A673 (cell line): ENCODE results near the gene KLK4. TPM values are rescaled to one million over a fixed set of nuclear protein-coding genes. Genes with fewer than 3 reads are reported as not detected.

ENCODE experiments used
- BruUV-seq: library from RNA; stranded (reverse); fragments of 400-500 nt; replicated peaks from 2 replicates; lab custom pipeline; 2021; lab: Mats Ljungman, UMichigan
- CTCF ChIA-PET: fragments of 300-600 bp; sonication (Branson Sonifier 250); formaldehyde crosslinking; loops from one replicate; lab custom pipeline; 2022; ENCODE audit warnings: antibody characterized with exemption; lab: Charles Lee
- POLR2A ChIA-PET: fragments of 300-600 bp; sonication (Branson Sonifier 250); formaldehyde crosslinking; loops from one replicate; lab custom pipeline; 2022; ENCODE audit warnings: antibody characterized with exemption; ENCODE audit not compliant: low non-redundant PET; lab: Charles Lee
- DNase-seq: peaks from one replicate; pipeline ENCODE4 v3.0.0-alpha.2; 2015; ENCODE audit warnings: low spot score
- H3K27ac ChIP-seq: fragments of 200-600 bp; sonication (generic); 2 replicates; pipeline ENCODE4 v1.5.1; 2016; ENCODE audit warnings: mixed run types, low read depth, mild to moderate bottlenecking, mixed read lengths, antibody characterized with exemption, low read length; ENCODE audit not compliant: poor library complexity, severe bottlenecking
- H3K27me3 ChIP-seq: fragments of 200-600 bp; sonication (generic); replicated peaks from 2 replicates; pipeline ENCODE4 v1.6.1; 2017; ENCODE audit warnings: mixed run types, low read depth, mild to moderate bottlenecking, mixed read lengths, antibody characterized with exemption, low read length; ENCODE audit not compliant: insufficient read depth, poor library complexity
- H3K36me3 ChIP-seq: fragments of 200-600 bp; sonication (generic); 2 replicates; pipeline ENCODE4 v1.6.1; 2016; ENCODE audit warnings: mixed run types, mild to moderate bottlenecking, mixed read lengths, antibody characterized with exemption, low read length; ENCODE audit not compliant: insufficient read depth, poor library complexity, severe bottlenecking
- H3K4me1 ChIP-seq: fragments of 200-600 bp; sonication (generic); 2 replicates; pipeline ENCODE4 v1.6.1; 2017; ENCODE audit warnings: mixed run types, mild to moderate bottlenecking, mixed read lengths, antibody characterized with exemption, low read length; ENCODE audit not compliant: insufficient read depth, poor library complexity, severe bottlenecking
- H3K4me3 ChIP-seq: fragments of 200-600 bp; sonication (generic); 2 replicates; pipeline ENCODE4 v1.5.1; 2016; ENCODE audit warnings: low read depth, mixed run types, mild to moderate bottlenecking, mixed read lengths, low read length; ENCODE audit not compliant: poor library complexity, severe bottlenecking
- H3K9me3 ChIP-seq: fragments of 200-600 bp; sonication (generic); 2 replicates; pipeline ENCODE4 v1.6.1; 2016; ENCODE audit warnings: mixed run types, low read depth, mild to moderate bottlenecking, mixed read lengths, antibody characterized with exemption, low read length; ENCODE audit not compliant: poor library complexity, severe bottlenecking
- CTCF ChIP-seq: fragments of 300-800, 200-600 bp; sonication (generic); conservative IDR thresholded peaks from 2 replicates; pipeline ENCODE4 v1.5.1; 2017; ENCODE audit warnings: low read depth, mild to moderate bottlenecking, antibody characterized with exemption, low read length, moderate library complexity, mixed read lengths
- EZH2 ChIP-seq: fragments of 200-600 bp; sonication (generic); IDR thresholded peaks from 2 replicates; pipeline ENCODE4 v1.6.1; 2017; ENCODE audit warnings: borderline replicate concordance, low read depth, mild to moderate bottlenecking, mixed read lengths, antibody characterized with exemption, low read length; ENCODE audit not compliant: poor library complexity, severe bottlenecking
- intact Hi-C: fragments of 100-400 bp; cut with micrococcal nuclease; formaldehyde crosslinking; loops from one replicate; pipeline ENCODE4 v1.10.0; 2022; ENCODE audit not compliant: unreplicated experiment
- total RNA-seq: library from RNA; stranded (reverse); gene quantifications from 2 replicates; pipeline ENCODE4 v1.2.3, GENCODE V29; 2021

Gene KLK4
- total RNA-seq, 1 experiment from 2014 or later = not detected

GRCh38 chr19:50894478-50895356, 16.5 kb downstream of the KLK4 start:
- Histone ChIP-seq H3K36me3 (no peaks in the 10 kb centered on the region), H3K4me3 (no peak overlapping the region), H3K27me3 (peaks cover 8% of the 10 kb centered on the region), H3K27ac (no peak overlapping the region), H3K9me3 (no peaks in the 10 kb centered on the region), H3K4me1 (no peaks in the 10 kb centered on the region)
- DNase-seq = no peak
- ChIA-PET CTCF (no interaction called here), POLR2A (no interaction called here)
- no TSS peak for BruUV-seq
- TF ChIP-seq CTCF (no peak), EZH2 (no peak)
- intact Hi-C loops = no loop called here

- CTCF ChIA-PET = interaction anchor here (0.6 kb wide), 1 partner anchor 69 kb away, joined by 6 read pairs; no protein-coding TSS in a partner anchor
- Histone ChIP-seq H3K4me3 (no peak overlapping the region), H3K36me3 (no peaks in the 10 kb centered on the region), H3K27me3 (peaks cover 6% of the 10 kb centered on the region), H3K4me1 (no peaks in the 10 kb centered on the region), H3K9me3 (no peaks in the 10 kb centered on the region), H3K27ac (no peak overlapping the region)
- POLR2A ChIA-PET = interaction anchor here (0.6 kb wide), 1 partner anchor 553 kb away, joined by 3 read pairs; no protein-coding TSS in a partner anchor
- BruUV-seq = no TSS peak
- intact Hi-C loops = no loop called here
- peak; percentile 44 for TF ChIP-seq CTCF
- no peak for TF ChIP-seq EZH2
- DNase-seq = peak; percentile 39
These were observed 18.0 kb downstream of the KLK4 start for GRCh38 chr19:50893047-50893736.

GRCh38 chr19:50891253-50891625, 20.0 kb downstream of the KLK4 start:
- no peak for DNase-seq
- Histone ChIP-seq H3K9me3 (no peaks in the 10 kb centered on the region), H3K27ac (no peak overlapping the region), H3K4me1 (no peaks in the 10 kb centered on the region), H3K27me3 (peaks cover 13% of the 10 kb centered on the region), H3K36me3 (no peaks in the 10 kb centered on the region), H3K4me3 (no peak overlapping the region)
- intact Hi-C loops = no loop called here
- TF ChIP-seq EZH2 (no peak), CTCF (no peak)
- no TSS peak for BruUV-seq
- ChIA-PET POLR2A (no interaction called here), CTCF (no interaction called here)
